Fibroblast of skin of right quadriceps (primary cell): ENCODE measurements around the gene EEF1A2.

Experiments used
- DNase-seq: peaks from one replicate; pipeline ENCODE4 v3.0.0-alpha.2; 2013

Gene EEF1A2

DNA sequence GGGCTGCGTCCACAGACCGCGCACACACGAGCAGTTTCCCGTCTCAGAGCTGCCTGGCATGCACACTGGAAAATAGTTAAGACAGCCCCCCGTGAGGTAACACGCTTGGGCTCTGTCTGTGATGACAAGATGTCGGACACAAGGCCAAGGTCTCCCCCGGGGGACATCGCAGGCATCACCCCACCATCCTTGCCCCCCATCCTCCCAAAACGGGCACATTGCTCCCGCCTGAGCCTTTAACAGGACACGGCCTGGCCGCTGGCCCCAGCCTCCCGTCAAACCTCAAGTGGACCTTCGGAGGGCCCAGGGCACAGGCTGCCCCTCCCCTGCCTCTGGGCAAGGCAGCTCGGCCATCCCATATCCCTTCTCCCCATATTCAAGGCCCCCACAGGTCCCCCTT, 32.0 kb downstream of the EEF1A2 start:
- no peak for DNase-seq

- no peak for DNase-seq
Measured at GRCh38 chr20:63466250-63466825, 32.5 kb downstream of the EEF1A2 start.

DNA sequence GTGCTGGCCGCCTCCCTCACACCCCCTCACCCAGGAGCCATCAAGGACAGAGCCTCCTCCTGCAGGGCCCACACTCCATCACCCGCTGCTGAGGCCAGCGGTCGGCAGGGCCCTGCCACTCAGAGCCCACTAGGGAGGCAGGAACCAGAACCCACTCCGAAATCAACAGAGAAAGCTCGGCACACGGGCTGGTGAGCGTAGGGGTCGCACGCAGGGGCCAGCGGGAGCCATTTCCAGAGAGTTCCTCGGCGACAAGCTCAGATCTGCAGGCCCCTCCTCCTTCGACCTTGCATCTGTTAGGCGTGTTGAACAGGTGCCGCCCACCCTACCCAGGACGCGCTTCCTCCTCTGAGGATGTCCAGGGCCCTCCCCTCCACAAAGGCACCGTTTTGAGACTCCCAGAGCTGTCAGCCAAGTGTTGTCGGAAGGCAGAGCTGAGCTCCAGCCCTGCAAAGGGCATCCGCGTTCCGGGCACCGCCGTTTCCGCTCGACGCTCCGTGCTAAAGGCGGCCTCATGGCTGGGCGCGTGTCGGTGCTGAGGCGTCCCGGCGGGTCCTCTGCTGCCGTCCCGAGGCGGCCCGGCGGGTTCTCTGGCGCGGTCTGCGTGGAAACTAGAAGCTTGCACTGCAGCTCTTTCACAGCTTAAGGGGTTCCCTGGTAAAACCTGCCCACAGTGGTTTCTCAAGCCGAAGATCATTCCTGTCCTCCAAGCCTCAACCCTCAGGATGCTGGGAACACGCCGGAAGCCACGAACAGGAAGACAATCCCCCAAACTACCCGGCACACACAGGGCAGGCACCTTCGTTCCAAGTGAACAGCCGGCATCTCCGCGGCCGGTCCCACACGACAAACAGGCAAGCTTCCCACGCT, 33.3 kb downstream of the EEF1A2 start:
- DNase-seq, result no peak

DNA sequence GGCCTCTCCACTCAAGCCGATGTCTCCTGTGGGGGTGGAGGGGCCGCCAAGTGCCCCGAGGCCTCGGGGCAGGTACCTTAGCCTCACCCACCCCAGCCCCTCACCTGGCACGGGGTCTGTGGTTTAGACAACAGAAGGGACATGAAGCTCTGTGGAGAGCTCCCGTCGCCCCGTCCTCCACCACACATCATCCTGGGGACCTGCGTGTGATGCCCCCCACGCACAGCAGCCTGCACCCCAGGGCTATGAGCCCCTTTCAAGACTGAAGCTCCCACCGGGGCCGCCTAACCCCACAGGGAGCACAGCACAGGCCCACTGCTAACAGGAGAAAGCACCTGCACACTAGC, 34.6 kb downstream of the EEF1A2 start:
- DNase-seq, result no peak

- DNase-seq, result no peak
Measured at GRCh38 chr20:63463400-63464288, 35.2 kb downstream of the EEF1A2 start.

- DNase-seq, result no peak
Measured at GRCh38 chr20:63462244-63462643, 36.6 kb downstream of the EEF1A2 start.

- DNase-seq, result no peak
Measured at GRCh38 chr20:63461104-63461763, 37.6 kb downstream of the EEF1A2 start.

DNA sequence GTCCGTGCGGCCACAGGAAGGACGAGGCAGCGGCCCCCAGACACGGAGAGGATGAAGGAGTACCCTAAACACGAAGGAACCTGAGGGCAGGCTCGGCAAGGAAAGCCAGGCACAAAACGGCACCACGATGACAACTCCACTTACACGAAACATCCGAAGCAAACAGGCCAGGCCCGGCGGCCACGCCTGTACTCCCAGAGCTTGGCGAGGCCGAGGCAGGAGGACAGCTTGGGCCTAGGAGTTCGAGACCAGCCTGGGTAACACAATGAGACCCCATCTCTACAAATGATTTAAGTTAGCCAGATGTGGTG, 39.9 kb downstream of the EEF1A2 start:
- DNase-seq, result no peak

DNA sequence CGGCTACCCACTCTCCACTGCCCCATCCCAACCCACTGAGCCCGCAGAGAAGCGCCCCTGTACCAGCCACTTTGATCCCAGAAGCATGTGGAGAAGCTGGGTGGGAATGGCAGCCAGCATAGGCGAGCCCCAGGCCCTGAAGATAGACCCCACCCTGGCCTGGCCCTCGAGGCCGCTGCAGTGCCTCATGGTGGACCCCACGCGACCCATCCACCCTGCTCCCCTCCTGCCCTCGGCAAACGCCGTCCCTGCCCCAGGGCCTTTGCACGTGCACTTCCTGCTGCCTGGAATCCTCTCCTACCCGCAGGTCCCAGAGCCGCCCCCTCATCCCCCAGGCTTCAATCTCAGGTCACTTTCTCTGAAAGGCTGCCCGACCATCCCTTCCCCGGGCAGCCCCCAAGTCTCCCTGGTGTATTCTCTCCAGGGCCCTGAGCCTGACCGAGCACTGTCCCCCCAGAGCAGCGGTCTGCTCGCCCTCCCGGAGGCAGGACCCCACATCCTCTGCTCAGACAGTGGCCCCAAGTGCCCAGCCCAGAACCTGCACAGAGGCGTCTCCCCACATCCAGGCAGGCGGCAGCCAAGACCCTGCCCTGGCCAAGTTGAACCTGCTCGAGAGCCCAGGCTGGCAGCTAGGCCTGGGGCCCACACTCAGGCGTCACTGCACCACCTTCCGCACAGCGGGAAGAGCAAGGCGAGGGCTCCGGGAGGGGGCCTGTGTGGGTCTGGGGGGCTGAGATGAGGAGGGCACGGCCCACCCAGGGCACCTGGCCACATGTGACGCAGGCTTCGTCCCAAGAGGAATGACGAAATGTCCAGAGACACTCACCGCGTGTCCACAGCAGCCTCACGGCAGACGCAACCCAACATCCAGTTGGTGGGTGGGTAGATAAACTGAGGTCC, 40.5 kb downstream of the EEF1A2 start:
- no peak for DNase-seq

DNA sequence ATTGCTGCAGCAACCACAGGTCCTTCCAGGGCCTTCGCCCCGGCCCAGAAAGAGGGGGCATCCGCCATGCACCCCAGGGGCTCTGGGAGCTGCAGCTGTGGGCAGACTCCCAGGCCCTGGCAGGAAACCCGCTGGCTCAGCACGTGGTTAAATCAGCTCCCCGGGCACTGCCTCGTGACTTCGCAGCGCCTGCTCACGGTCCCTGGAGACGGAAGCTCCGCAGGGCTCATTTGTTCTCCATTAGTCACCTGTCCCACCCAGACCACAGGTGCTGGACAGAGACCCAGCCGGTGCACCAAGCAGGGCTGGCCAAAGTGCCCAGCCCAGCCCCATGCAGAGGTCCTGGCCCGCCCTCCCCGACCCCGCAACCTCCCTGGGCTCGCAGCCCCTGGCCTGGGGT, 41.1 kb downstream of the EEF1A2 start:
- no peak for DNase-seq

GRCh38 chr20:63456429-63457284, 42.2 kb downstream of the EEF1A2 start:
- no peak for DNase-seq

DNA sequence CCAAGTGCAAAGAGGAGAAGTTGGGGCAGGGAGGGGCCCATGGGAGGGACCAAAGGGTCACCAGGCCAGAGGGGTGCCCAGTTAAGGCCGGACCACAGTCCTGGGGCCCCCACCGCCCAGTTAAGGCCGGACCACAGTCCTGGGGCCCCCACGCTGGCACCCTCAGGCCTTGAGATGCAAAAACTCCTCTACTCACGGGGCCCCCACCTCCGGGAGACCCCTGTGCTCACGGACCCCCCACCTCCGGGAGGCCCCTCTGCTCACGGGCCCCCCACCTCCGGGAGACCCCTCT, 43.4 kb downstream of the EEF1A2 start:
- DNase-seq, result no peak

DNA sequence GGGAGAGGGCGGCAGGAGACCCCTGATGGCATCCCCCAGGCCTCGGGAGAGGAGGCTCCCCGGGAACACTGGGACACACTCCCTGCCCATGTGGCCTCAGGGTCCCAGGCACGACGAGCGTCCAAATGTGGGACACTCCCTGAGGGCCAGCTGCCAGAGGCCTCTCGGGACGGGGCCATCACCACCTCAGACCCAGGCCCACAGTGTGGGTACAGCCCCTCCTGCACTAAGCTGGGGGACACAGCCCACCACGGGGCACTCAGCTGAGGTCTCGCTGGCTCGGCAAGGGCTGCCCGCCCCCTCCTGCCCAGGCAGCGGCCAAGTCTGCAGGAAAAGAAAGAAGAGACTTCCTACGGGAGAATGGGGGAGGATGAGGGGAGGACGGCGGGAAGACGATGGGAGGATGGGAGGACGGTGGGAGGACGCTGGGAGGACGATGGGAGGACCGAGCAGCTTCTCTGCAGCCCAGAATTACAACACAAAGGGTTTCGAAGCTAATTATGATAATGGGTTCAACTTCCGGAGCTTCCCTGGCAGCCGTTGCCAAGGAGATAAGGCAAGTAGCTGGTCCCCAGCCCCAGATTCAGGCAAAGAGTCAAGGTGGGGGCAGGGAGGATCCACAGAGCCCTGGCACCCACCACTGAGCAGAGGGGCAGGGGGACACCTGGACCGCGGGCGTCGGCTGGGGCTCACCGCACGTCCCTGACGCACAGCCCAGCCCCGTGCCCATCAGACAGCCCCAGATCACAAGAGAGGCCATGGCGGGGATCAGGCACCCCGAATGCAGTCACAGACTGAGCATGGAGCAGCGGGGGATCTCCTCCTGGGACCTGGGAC, 43.9 kb downstream of the EEF1A2 start:
- no peak for DNase-seq

DNA sequence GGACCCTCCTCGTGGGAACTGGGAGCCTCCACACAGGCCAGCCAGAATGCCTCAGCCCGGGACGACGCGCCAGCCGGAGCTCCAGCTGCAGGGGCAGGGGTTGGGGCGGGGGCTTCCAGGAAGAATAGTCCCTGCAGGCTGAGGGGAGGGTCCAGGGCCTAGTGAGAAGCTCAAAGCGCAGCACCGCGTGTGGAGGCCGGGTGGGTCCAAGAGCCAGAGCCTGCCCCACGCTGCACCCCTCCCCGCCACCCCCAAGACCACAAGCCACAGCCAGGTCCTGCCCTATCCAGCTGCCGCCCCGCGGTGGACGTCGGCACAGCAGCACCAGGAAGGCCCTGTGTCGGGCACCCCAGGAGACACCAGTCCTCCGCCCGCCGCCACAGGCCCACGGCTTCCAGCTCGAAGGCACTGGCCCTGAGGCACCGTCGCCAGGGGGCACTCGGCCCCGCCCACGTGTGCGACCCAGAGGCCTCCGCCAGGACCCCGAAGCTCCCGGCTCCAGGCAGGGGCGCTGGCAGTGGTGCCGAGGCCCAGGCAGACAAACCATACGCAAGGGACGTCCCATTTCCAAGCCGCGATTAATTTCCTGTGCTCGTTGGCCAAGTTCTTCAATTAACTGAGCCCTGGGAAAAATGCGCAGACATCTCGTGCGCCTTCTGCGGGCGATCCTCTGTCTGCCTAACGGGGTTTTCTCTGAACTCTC, 45.9 kb downstream of the EEF1A2 start:
- no peak for DNase-seq

- no peak for DNase-seq
Measured at GRCh38 chr20:63452341-63452740, 46.5 kb downstream of the EEF1A2 start.

DNA sequence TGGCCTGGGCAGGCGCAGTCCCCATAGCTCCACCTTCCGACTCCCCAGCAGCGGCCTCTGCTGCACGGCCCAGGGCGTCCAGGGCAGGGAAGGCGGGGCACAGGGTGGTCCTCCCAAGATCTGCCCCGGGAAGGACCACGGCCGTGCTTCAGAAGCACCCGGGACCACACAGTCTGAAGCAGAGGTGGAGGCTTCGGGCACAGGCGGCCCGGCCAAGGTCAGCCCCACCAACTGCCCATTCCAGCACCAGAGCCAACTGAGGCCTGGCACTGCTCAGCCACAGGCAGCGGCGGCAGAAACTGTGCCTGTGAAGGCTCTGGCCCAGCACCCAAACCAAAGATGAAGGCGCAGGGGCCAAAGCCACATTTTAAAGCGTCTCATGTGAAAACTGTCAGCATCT, 47.1 kb downstream of the EEF1A2 start:
- no peak for DNase-seq

- DNase-seq, result no peak
Measured at GRCh38 chr20:63449796-63450730, 48.8 kb downstream of the EEF1A2 start.

DNA sequence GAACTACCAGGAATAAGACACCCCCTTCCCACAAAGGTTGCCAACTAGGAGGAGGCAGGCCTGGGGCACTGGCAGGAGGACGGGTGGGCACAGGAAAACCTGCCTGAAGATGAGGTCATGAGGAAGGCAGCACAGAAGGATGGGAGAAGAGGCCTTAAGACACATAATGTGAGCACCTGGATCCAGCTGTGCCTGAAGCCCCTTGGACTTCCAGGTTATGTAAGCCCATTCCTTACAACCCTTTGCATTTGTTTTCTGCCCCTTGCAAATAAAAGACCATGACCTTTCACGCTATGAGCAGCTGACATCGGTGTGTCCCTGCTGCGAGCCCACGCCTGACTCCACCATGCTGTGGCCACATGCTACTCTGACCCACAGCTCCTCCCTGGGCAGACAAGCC, 49.9 kb downstream of the EEF1A2 start:
- DNase-seq, result no peak

DNA sequence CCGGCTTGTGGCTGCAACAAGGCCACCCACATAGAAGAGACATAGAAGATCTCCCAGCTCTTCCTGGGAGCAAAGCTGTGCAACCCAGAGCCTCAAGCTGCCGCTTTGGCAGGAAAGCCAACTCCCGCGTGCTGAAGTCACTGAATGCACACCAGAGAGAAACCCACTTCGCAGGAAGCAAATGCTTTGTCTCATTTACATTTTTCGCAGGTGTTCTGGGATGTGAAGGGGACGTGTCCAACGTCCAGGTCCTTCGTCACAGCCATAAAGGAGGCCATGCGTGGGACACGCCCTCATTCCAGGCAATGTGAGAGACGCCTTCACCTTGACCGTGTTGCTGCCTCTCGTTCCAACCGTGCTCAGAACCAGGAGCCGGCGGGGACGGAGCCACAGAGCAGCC, 50.9 kb downstream of the EEF1A2 start:
- DNase-seq, result no peak
